ENCODE results near the gene SCG5.

The SCG5 gene

DNA sequence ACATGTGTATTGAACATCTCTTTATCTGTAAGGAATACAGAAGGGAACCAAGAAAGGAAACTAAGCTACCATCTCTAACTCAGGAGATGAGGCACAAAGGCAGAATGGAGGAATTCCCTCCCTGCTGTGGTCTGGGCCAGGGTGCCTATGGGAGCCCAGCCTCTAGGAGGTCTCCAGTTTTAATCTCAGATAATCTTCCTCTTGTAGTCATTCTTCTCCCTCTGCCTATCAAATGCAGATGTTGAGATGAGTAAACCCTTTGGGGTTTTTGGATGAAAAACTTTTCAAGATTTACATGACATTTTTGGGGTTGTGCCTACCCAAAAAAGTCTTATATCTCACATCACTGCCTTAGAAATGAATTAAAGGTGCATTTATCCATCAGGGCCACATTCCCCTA lies 23.3 kb downstream of the SCG5 start:
- Histone ChIP-seq H3K4me1 (ENCODE audit: insufficient read depth, low read length) (peaks cover 14% of the 10 kb centered on the region), H3K27ac (ENCODE audit: low read length) (no peak overlapping the region), H3K9ac (ENCODE audit: low read depth, low read length) (no peak overlapping the region), H3K9me3 (ENCODE audit: insufficient read depth, low read depth, low read length) (no peaks in the 10 kb centered on the region), H3K36me3 (ENCODE audit: insufficient read depth, low read depth, low read length) (no peaks in the 10 kb centered on the region), H3K4me3 (ENCODE audit: low read length) (no peak overlapping the region), H3K27me3 (ENCODE audit: insufficient read depth, low read length) (no peaks in the 10 kb centered on the region)

DNA sequence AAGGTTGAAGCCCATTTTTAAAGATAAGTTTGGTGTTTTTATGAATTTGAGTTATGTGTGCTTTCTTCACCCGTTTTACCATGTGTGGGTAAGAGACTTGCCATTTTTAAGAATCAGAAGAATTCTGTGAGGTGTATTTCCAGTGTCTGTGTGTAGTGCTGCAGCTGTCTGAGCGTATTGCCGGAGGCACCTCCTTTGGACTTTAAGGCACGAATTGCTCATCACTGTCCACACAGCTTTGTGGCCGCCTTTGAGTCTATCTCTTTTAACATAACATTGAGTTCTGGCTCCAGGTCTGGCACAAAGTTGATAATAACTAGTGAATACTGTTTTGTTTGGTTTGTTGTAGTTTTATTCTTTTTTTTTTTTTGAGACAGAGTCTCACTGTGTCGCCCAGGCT lies 25.8 kb downstream of the SCG5 start:
- no peak overlapping the region for H3K4me3 ChIP-seq (ENCODE audit: low read length)
- H3K36me3 ChIP-seq (ENCODE audit: insufficient read depth, low read depth, low read length), result no peaks in the 10 kb centered on the region
- no peak overlapping the region for H3K27ac ChIP-seq (ENCODE audit: low read length)
- H3K4me1 ChIP-seq (ENCODE audit: insufficient read depth, low read length), result peaks cover 26% of the 10 kb centered on the region
- H3K27me3 ChIP-seq (ENCODE audit: insufficient read depth, low read length), result no peaks in the 10 kb centered on the region
- H3K9me3 ChIP-seq (ENCODE audit: insufficient read depth, low read depth, low read length), result no peaks in the 10 kb centered on the region
- no peak overlapping the region for H3K9ac ChIP-seq (ENCODE audit: low read depth, low read length)

DNA sequence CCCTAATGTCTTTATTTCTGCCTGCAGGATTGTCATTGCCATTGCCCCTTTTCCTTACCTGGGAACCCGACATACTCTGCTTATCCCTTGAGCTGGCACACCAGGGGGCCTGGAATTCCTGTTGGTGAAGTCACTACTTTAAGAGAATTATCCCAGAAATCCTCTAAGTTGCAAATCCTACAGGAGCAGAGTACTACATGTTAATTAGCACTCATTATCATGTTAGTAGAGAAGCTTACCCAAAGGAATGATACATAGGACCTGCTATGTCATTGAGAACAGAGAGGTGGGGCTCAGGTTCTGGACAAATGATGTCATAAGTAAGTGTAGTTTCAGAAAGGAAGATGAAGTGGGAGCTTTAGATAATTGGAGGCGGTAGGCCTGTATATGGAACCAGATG lies 27.4 kb downstream of the SCG5 start:
- H3K36me3 ChIP-seq (ENCODE audit: insufficient read depth, low read depth, low read length), result no peaks in the 10 kb centered on the region
- no peak overlapping the region for H3K27ac ChIP-seq (ENCODE audit: low read length)
- H3K4me3 ChIP-seq (ENCODE audit: low read length), result no peak overlapping the region
- H3K27me3 ChIP-seq (ENCODE audit: insufficient read depth, low read length), result no peaks in the 10 kb centered on the region
- peaks cover 26% of the 10 kb centered on the region for H3K4me1 ChIP-seq (ENCODE audit: insufficient read depth, low read length)
- H3K9me3 ChIP-seq (ENCODE audit: insufficient read depth, low read depth, low read length), result no peaks in the 10 kb centered on the region
- H3K9ac ChIP-seq (ENCODE audit: low read depth, low read length), result no peak overlapping the region

DNA sequence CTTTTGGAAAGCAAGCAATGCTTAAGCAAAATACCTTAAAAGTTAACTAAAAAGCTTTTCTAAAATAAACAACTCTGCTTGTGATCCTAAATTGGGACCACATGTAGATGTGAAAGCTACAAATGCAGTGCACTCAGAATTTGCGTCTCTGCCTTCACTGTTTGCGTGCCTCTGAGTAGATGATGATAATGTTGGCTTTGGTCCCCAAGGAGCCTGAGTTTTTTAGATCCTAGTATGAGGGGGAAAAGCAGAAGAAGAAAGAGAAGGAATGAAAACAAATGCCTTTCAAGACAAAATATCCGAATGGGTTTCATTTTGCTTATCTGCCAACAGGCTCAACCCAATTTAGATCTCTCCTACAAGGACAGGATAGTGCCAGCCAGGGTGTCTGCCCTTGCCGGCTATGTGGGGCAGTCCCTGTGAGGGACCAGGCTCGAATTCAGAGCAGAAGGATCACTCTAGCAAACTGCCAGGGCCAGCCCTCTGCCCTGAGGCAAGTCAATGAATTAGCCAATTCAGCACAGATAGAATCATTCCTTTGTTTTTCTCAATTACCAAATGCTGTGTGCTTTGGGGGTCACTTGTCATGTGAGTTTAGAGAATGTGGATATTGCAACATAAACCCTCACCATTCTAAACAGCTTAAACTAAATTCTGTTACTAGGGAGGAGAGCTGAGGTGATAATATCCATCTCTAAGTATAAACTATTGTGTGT lies 28.5 kb downstream of the SCG5 start:
- no peak overlapping the region for H3K4me3 ChIP-seq (ENCODE audit: low read length)
- peaks cover 26% of the 10 kb centered on the region for H3K4me1 ChIP-seq (ENCODE audit: insufficient read depth, low read length)
- peak overlapping the region; percentile 18; the same call in 1 of the 2 replicates for H3K9ac ChIP-seq (ENCODE audit: low read depth, low read length)
- no peaks in the 10 kb centered on the region for H3K36me3 ChIP-seq (ENCODE audit: insufficient read depth, low read depth, low read length)
- no peaks in the 10 kb centered on the region for H3K27me3 ChIP-seq (ENCODE audit: insufficient read depth, low read length)
- H3K27ac ChIP-seq (ENCODE audit: low read length), result no peak overlapping the region
- no peaks in the 10 kb centered on the region for H3K9me3 ChIP-seq (ENCODE audit: insufficient read depth, low read depth, low read length)

DNA sequence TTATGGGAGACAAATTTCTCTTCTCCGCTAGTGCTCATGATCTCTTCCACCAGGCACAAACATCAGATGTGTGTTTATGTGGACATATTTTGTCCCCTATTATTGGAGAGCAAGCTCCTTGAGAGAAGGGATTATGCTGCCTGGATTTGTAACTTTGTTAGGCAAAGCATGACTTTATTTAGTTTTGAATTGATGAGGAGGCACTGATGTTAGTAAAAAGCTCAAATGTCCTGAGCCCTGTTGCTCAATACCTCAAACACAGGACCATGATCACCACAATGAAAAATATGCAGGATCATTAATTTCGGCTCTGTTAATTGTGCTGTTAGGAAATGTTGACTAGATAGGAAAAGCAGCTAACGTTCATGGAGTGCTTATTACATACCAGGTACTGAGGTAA lies 29.1 kb downstream of the SCG5 start:
- H3K9me3 ChIP-seq (ENCODE audit: insufficient read depth, low read depth, low read length), result no peaks in the 10 kb centered on the region
- no peaks in the 10 kb centered on the region for H3K27me3 ChIP-seq (ENCODE audit: insufficient read depth, low read length)
- H3K36me3 ChIP-seq (ENCODE audit: insufficient read depth, low read depth, low read length), result no peaks in the 10 kb centered on the region
- no peak overlapping the region for H3K4me3 ChIP-seq (ENCODE audit: low read length)
- no peak overlapping the region for H3K9ac ChIP-seq (ENCODE audit: low read depth, low read length)
- no peak overlapping the region for H3K27ac ChIP-seq (ENCODE audit: low read length)
- H3K4me1 ChIP-seq (ENCODE audit: insufficient read depth, low read length), result peaks cover 26% of the 10 kb centered on the region

DNA sequence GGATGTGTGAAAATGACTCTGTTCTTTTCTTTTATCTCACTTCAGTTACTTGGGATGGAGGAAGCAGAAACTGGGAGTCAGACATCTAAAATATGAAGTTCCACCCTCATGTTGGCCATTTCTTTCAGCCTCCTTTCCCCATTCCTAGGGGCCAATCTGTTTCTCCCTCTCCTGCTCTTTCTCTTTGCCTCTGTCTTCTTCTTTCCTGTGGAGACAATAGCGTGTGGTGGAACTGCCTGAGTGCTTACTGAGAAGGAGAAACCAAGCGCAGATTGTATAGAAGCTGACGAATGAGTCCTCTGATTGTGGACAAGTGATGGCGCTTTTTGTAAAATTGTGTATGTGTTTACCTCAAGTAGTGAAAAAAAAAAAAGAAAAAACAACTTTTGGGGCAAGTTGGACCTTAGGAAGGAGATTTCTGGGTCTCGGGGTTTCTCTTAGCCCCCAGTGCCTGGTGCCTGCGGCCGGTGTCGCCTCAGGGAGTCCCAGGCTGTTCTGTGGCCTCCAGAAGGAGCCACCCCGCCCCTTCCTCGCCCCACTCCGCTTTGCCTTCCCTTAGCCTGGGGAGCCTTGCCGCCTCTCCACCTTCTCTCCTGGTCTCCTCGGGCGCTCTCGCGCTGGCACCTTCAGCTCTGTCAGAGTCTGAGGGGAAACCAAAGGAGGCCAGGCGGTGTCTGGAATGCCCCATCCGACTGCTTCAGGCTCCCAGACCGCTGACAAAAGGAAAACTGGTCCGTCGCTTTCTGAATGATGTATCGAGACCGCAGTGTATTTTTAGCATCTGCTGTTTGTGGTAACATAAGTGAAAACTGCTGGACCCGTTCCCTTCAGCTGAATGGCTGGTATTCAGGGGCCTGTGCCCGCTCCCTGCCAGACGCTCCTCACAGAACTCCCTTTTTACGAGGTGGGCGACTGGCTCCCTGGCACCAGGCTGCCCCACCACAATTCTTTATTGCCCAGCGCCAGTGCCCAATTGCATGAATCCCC lies 30.1 kb downstream of the SCG5 start:
- H3K4me1 ChIP-seq (ENCODE audit: insufficient read depth, low read length), result peaks cover 26% of the 10 kb centered on the region
- H3K9me3 ChIP-seq (ENCODE audit: insufficient read depth, low read depth, low read length), result no peaks in the 10 kb centered on the region
- no peak overlapping the region for H3K4me3 ChIP-seq (ENCODE audit: low read length)
- H3K27ac ChIP-seq (ENCODE audit: low read length), result no peak overlapping the region
- H3K27me3 ChIP-seq (ENCODE audit: insufficient read depth, low read length), result no peaks in the 10 kb centered on the region
- H3K9ac ChIP-seq (ENCODE audit: low read depth, low read length), result no peak overlapping the region
- H3K36me3 ChIP-seq (ENCODE audit: insufficient read depth, low read depth, low read length), result no peaks in the 10 kb centered on the region

DNA sequence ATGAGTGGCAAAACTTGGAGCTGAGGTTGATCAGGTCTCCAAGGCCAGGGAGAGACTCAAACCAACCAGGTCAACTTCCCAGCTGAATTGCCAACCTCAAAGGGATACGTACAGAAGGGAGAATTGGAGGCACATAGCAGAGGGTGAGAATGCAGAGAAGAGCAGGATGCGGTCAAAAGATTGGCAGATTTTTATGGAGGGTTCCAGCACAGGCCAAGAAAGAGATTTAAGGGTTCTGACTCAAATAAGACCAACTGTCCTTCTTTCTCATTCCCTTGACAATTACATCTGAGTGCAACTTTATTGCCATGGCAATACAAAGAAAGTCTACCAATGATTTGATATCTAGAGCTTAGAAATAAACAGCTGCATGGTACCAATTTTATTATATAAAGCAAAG lies 33.2 kb downstream of the SCG5 start:
- Histone ChIP-seq H3K9ac (ENCODE audit: low read depth, low read length) (no peak overlapping the region), H3K36me3 (ENCODE audit: insufficient read depth, low read depth, low read length) (no peaks in the 10 kb centered on the region), H3K4me1 (ENCODE audit: insufficient read depth, low read length) (peaks cover 20% of the 10 kb centered on the region; the same call in 1 of the 2 replicates), H3K4me3 (ENCODE audit: low read length) (no peak overlapping the region), H3K27me3 (ENCODE audit: insufficient read depth, low read length) (no peaks in the 10 kb centered on the region), H3K9me3 (ENCODE audit: insufficient read depth, low read depth, low read length) (no peaks in the 10 kb centered on the region), H3K27ac (ENCODE audit: low read length) (no peak overlapping the region)

DNA sequence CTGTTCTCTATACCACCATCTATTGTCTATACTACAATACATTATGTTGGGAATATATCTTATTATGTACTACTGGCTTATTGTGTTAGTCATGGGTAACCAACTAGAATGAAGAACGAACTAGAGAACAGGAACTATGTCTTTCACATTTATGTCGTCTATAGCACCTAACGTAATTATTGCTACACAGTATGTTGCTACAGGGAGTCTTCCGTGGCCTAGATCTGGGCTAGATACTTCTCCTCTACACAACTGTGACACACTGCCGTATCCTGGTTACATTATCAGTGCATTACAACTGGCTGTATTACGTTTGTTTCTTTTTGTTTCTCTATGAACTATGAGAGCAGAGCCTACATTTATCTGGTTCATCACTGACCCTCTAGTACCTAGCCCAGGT lies 34.0 kb downstream of the SCG5 start:
- Histone ChIP-seq H3K4me3 (ENCODE audit: low read length) (no peak overlapping the region), H3K27me3 (ENCODE audit: insufficient read depth, low read length) (no peaks in the 10 kb centered on the region), H3K36me3 (ENCODE audit: insufficient read depth, low read depth, low read length) (no peaks in the 10 kb centered on the region), H3K4me1 (ENCODE audit: insufficient read depth, low read length) (peaks cover 13% of the 10 kb centered on the region; the same call in 1 of the 2 replicates), H3K27ac (ENCODE audit: low read length) (no peak overlapping the region), H3K9me3 (ENCODE audit: insufficient read depth, low read depth, low read length) (no peaks in the 10 kb centered on the region), H3K9ac (ENCODE audit: low read depth, low read length) (no peak overlapping the region)

DNA sequence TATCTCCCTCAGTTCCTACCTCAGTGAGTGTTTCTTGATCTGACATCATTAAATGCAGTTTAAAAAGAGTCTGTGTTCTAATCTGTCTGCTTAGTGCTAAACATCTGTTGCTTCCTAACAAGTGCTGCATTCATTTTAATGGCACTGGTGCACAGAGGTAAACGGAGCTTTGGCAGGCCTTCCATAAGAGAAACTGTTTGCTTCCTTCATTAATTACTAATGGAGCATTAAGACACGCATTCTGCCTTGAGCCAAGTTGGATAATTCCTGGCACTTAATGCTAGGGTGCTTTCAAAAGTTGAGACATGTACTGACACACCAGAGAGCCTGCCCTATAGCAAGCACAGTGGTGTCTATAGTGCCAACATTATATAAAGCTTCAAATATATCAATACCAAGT lies 34.7 kb downstream of the SCG5 start:
- no peaks in the 10 kb centered on the region for H3K27me3 ChIP-seq (ENCODE audit: insufficient read depth, low read length)
- H3K9ac ChIP-seq (ENCODE audit: low read depth, low read length), result no peak overlapping the region
- H3K36me3 ChIP-seq (ENCODE audit: insufficient read depth, low read depth, low read length), result no peaks in the 10 kb centered on the region
- no peaks in the 10 kb centered on the region for H3K9me3 ChIP-seq (ENCODE audit: insufficient read depth, low read depth, low read length)
- no peak overlapping the region for H3K4me3 ChIP-seq (ENCODE audit: low read length)
- H3K4me1 ChIP-seq (ENCODE audit: insufficient read depth, low read length), result peaks cover 6% of the 10 kb centered on the region; the same call in 1 of the 2 replicates
- H3K27ac ChIP-seq (ENCODE audit: low read length), result no peak overlapping the region

DNA sequence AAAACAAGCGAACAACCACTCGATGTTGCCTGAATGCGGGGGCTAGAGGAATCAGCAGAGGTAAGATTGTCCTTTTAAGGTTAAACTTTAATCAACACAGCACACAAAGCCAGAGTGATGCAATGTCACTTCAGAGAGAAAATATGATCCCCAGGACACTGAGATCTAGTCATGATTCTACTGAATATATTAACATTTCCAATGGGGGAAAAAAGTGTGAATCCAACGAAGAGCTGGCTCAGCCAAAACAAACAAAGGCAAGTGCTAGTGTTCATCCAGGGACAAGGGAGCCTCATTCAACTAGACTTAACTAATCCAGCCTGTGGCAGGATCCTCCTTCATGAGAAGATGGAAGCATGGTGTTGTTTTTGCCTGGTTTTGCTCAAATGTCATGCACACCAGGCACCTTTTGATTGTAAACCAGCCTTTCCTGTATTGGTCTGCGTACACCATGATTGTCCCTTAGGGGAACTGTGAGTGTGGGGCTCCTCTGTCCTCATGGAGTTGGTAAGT lies 35.8 kb downstream of the SCG5 start:
- peaks cover 6% of the 10 kb centered on the region; the same call in 1 of the 2 replicates for H3K4me1 ChIP-seq (ENCODE audit: insufficient read depth, low read length)
- no peak overlapping the region for H3K27ac ChIP-seq (ENCODE audit: low read length)
- H3K27me3 ChIP-seq (ENCODE audit: insufficient read depth, low read length), result no peaks in the 10 kb centered on the region
- no peaks in the 10 kb centered on the region for H3K36me3 ChIP-seq (ENCODE audit: insufficient read depth, low read depth, low read length)
- no peak overlapping the region for H3K9ac ChIP-seq (ENCODE audit: low read depth, low read length)
- H3K9me3 ChIP-seq (ENCODE audit: insufficient read depth, low read depth, low read length), result no peaks in the 10 kb centered on the region
- no peak overlapping the region for H3K4me3 ChIP-seq (ENCODE audit: low read length)

DNA sequence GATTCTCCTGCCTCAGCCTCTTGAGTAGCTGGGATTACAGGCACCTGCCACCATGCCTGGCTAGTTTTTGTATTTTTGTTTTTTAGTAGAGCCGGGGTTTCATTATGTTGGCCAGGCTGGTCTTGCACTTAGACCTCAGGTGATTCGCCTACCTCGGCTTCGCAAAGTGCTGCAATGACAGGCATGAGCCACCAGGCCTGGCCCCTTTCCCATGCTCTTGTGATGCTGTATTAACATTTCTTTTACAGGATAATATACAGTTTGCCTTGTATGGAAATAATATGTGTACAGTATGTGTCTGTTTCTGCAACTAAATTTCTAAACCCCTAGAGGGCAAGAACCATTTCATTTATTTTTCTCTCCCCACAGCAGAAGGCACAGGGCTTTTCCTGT lies 37.8 kb downstream of the SCG5 start:
- Histone ChIP-seq H3K4me3 (ENCODE audit: low read length) (no peak overlapping the region), H3K9me3 (ENCODE audit: insufficient read depth, low read depth, low read length) (no peaks in the 10 kb centered on the region), H3K9ac (ENCODE audit: low read depth, low read length) (no peak overlapping the region), H3K27me3 (ENCODE audit: insufficient read depth, low read length) (no peaks in the 10 kb centered on the region), H3K27ac (ENCODE audit: low read length) (no peak overlapping the region), H3K4me1 (ENCODE audit: insufficient read depth, low read length) (peaks cover 6% of the 10 kb centered on the region; the same call in 1 of the 2 replicates), H3K36me3 (ENCODE audit: insufficient read depth, low read depth, low read length) (no peaks in the 10 kb centered on the region)

All from iPS-20b (cell line).